ENCODE results near the gene CCDC47.
"Not testable (repeated sequence)": the region's sequence is repeated elsewhere in the genome, so short reads cannot be mapped to it uniquely, and the experiment has no call there.

Gene CCDC47

GRCh38 chr17:63773272-63774140 lies at the start of gene CCDC47:
Gene CCDC47 (minus strand): TSS chr17:63773597. CDS start chr17:63766175, 7,422 bp downstream.
- DNase-seq (ENCODE audit: low read depth, low spot score), result peak; percentile 95

- DNase-seq (ENCODE audit: low read depth, low spot score), result no peak
Measured at GRCh38 chr17:63822537-63822936, 49.1 kb upstream of the CCDC47 start.

- no peak for DNase-seq (ENCODE audit: low read depth, low spot score)
Measured at GRCh38 chr17:63821804-63822203, 48.4 kb upstream of the CCDC47 start.

- no peak for DNase-seq (ENCODE audit: low read depth, low spot score)
Measured at GRCh38 chr17:63820963-63821561, 47.7 kb upstream of the CCDC47 start.

GRCh38 chr17:63819585-63820537 lies 46.5 kb upstream of the CCDC47 start:
- DNase-seq (ENCODE audit: low read depth, low spot score), result no peak

GRCh38 chr17:63819131-63819530 lies 45.7 kb upstream of the CCDC47 start:
- DNase-seq (ENCODE audit: low read depth, low spot score), result no peak

GRCh38 chr17:63817736-63818385 lies 44.5 kb upstream of the CCDC47 start:
- no peak for DNase-seq (ENCODE audit: low read depth, low spot score)

GRCh38 chr17:63816669-63817068 lies 43.3 kb upstream of the CCDC47 start:
- DNase-seq (ENCODE audit: low read depth, low spot score), result no peak

GRCh38 chr17:63816123-63816522 lies 42.7 kb upstream of the CCDC47 start:
- no peak for DNase-seq (ENCODE audit: low read depth, low spot score)

GRCh38 chr17:63809970-63810369 lies 36.6 kb upstream of the CCDC47 start:
- no peak for DNase-seq (ENCODE audit: low read depth, low spot score)

GRCh38 chr17:63805591-63805990 lies 32.2 kb upstream of the CCDC47 start:
- DNase-seq (ENCODE audit: low read depth, low spot score), result no peak

- DNase-seq (ENCODE audit: low read depth, low spot score), result no peak
Measured at GRCh38 chr17:63804328-63804727, 30.9 kb upstream of the CCDC47 start.

GRCh38 chr17:63800783-63801182 lies 27.4 kb upstream of the CCDC47 start:
- DNase-seq (ENCODE audit: low read depth, low spot score), result no peak

- DNase-seq (ENCODE audit: low read depth, low spot score), result no peak
Measured at GRCh38 chr17:63798572-63799106, 25.2 kb upstream of the CCDC47 start.

GRCh38 chr17:63796375-63796774 lies 23.0 kb upstream of the CCDC47 start:
- DNase-seq (ENCODE audit: low read depth, low spot score), result not testable (repeated sequence)

- no peak for DNase-seq (ENCODE audit: low read depth, low spot score)
Measured at GRCh38 chr17:63792055-63792729, 18.8 kb upstream of the CCDC47 start.

GRCh38 chr17:63790057-63790456 lies 16.7 kb upstream of the CCDC47 start:
- DNase-seq (ENCODE audit: low read depth, low spot score), result no peak

- DNase-seq (ENCODE audit: low read depth, low spot score), result no peak
Measured at GRCh38 chr17:63786971-63787711, 13.7 kb upstream of the CCDC47 start.

- DNase-seq (ENCODE audit: low read depth, low spot score), result no peak
Measured at GRCh38 chr17:63786117-63786516, 12.7 kb upstream of the CCDC47 start.

GRCh38 chr17:63785556-63785955 lies 12.2 kb upstream of the CCDC47 start:
- no peak for DNase-seq (ENCODE audit: low read depth, low spot score)

Measured in activated CD4-positive, CD25-positive, alpha-beta regulatory T cell treated with anti-CD3 and anti-CD28 coated beads, Interleukin-2, amount 50 U/mL, for 16 hours (primary cell).